Stimulated activated CD4-positive, alpha-beta T cell treated with anti-CD3 and anti-CD28 coated beads, Interleukin-1b, Interleukin-23, amount 100 ng/mL, for 24 hours (primary cell): ENCODE results near the gene PSMB7.

ENCODE experiments used
- DNase-seq, 4 experiments: peaks; one replicate each; pipeline ENCODE4 v3.0.0-alpha.2; 2020; ENCODE audit warnings: low read depth in 4 of 4, low spot score in 1 of 4

Gene PSMB7

DNA sequence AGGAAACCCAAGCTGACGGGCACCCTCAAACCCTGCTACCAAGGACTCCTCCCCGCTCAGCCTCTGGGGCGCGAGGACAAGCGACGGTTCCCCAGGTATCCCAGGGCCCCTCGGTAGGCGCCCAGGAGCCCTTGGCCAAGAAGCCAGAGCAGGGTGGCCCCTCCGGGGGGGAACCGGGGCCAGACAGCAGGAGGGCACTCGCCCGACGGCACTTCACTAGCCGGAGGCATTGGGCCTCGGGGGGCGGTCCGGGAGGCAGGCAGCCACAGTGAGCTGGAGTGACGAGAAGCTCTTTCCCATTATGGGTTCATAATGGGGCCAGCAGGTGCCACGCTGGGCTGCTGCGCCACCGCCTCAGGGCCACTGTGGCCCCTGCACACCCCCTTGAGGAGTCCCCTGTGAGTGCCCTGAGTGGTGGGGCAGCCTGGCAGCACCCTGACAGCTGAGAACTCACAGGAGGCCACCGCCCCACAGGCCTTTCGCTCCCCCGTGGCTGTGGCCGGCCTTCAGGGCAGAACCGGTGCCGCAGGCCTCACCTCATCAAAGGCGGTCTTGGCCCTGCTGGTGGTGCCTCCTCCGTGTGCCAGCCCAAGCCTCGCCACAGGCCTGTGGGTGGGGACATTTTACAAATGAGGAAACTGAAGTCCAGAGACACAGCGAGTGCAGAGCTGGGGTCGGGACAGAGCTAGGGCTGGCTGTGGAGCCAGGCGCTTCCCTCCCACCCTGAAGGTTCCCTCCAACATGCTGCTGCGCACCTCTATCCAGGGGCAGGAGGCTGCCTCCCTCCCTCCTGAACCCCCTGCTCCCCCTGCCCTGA is 68.7 kb downstream of the PSMB7 start:
- DNase-seq: no peak

DNA sequence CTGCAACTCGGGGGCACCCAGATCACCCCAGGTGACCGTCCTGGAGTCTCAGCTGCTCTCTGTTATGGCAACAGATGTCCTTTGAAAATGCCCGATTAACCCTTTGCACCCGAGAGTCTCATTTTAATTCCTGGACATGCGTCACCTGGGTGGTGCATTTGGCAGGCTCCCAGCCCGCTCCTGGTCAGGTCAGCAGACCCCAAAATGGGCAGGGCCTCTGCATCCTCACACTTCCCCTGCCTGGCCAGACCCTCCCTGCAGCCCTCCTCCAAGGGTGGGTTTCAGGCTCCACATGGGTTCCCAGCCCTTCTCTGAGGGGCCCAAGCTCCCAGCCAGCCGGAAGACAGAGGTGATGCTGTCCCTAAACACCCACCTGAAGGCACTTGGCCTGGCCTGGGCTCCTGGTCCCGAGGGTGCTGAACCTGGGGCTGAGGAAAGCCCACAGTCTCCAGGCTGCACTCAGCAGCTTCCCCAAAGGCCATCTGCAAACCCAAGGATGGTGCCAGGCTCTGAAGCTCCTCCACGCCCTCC is 69.4 kb downstream of the PSMB7 start:
- no peak for DNase-seq

DNA sequence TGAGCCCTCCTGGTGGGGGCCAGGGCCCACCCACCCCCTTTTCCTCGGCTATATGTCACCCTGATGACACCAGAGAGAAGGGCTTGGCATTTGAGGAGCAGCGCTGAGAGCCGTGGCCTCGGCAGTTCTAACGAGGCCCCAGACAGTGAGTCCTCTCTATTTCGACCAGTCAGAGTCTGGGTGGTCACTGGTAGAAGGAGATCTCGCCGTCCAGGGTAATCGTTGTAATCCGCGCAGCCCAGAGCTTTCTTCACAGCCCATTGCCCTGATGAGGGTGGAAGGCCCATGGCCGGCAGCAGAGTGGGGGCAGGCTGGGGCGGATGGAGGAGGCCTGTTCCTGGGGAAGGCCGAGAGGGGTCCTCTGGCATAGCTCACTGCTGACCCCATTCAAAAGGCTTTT is 70.2 kb downstream of the PSMB7 start:
- DNase-seq: no peak

DNA sequence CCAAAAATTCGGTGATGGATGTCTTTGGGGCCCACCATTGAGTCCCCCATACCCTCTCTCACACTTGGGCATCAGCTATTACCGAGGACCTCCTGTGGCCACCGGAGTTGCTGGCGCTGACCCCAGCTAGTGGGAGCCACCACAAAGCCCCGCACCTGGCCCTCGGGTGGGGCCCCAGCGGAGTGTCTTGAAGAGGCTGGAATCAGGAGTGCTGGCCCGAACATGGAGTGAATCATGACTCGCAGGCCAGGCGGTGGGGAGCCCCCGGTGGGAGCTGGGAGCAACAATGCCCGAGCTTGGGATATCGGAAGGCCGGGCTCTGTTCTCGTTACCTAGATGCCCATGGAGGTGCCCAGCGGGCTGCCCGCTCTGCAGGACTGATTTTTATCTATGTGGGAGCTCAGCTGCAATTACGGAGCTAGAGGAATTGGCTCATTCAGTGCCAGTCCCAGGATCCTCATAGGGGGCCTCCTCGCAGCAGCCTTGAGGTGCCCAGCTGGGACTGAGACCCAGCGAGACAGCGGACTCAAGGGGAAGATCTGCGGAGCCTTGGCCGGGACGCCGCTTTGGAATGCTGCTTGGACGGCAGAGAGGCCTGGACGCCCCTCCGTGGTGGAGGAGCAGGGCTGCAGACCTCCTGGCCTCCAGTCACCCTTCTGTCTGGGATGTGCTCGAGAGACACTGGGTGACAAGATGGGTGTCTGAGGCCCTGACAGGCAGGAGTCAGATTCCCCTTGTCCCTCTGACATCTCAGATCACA is 70.8 kb downstream of the PSMB7 start:
- no peak for DNase-seq

DNA sequence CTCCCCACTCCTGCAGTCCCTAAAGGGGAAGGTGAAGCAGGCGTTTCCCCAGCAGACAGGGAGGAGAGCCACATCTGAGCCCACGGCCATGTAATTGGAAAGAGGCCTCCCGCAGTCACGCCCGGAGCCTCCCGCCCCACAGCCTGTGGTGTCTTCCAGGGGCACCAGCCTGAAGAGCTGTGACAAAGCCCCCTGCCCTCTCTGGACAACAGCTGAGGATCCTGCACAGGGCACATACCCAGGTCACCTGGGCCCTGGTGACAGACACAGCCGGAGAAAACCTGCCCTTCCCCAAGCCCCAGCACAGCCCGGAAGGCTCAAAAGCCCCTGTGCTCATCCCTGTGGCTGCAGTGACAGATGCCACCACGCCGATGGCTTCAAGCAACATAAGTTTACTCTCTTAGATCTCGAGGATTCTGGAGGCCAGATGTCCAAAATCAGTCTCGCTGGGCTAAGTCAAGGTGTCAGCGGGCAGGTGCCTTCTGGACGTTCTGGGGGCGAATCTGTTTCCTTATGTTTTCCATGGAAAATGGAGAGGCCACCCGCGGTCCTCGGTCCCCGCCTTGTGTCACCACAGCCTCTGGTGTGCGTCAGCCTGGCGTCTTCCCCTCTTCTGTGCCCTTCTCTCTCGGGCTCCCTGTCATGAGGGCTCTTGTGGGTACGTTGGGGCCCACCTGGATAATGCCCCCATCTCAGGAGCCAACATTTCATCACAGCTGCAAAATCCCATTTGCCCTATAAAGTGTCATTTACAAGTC is 71.5 kb downstream of the PSMB7 start:
- no peak for DNase-seq

DNA sequence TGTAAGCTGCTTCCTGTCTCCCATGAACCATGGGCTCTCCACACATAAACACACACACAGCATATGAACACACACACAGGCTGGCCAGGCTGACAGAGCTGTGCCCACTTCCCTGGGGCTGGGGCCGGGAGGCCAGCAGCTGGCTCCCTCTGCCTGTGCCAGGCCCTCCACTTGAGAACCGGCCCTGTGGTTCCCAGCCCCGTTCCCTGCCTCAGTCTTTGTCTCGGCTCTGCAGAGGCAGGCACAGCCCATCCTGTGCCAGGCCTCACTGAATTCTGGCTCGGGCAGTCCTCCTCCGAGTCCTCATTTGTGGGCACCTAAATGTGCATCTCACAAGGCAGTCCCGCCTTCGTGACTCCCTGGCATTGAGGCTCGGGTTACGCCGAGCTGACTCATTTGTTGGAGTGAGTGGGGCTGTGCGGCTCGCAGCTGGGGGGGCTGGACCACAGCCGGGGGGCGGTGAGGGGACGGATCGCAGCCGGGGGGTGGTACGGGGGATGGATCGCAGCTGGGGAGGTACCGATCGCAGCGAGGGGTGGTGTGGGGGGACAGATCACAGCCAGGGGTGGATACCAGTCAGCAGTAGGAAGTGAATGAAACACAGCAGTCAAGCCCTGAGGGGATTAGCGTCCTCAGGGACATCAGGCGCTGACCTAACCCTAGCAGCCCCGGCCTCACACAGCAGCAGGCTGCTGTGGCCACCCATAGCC is 72.3 kb downstream of the PSMB7 start:
- DNase-seq: no peak

DNA sequence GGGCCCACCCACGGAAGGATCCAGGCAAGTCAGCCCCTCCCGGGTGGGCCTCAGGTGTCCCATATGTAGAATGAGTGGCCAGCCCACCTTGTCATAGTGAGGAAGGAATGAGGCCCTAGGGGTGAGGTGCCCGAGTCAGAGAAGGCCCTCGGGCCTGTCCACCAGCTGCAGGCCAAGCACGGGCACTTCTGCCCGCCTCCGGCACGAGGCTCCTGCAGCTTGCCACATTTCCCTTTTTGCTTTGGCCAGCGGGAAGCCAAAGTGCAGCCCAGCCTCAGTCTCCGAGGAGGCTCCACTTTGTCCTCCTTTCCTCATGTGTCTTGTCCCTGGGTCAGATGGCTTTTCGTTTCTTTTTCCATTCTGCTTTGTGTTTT is 72.9 kb downstream of the PSMB7 start:
- no peak for DNase-seq

DNA sequence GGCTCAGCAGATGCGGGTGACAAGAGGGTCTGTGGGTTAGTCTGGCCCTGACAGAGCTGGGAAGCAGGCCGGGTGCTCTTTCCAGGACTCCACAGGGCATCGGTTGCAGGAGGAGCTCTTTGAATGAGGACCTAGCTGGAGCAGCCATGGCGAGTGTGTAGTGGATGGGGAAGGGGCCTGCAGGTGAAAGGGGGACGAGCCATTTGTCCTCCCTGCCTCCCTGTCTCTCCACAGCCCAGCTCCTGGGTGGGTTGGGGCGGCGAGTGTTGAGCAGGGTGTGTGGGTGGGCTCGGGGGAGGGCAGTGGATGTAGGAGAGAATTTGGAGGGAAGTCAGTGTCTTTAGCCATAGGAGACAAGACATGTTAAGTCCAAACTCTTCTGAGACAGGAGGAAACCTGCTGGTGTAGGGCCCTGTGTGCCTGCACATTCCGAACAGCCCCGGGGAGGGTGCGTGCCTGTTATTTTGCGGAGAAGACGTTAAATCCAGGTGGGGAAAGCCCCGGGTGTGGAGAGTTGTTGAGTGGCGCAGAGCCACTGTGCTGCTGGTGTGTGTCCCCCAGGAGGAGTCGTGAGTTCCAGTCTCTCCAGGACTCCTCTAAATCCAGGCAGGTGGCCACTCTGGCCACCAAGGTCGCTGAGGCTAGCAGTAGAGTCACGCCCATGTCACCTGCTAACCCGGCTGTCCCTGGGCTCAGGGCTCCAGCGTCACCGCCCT is 73.6 kb downstream of the PSMB7 start:
- no peak for DNase-seq

DNA sequence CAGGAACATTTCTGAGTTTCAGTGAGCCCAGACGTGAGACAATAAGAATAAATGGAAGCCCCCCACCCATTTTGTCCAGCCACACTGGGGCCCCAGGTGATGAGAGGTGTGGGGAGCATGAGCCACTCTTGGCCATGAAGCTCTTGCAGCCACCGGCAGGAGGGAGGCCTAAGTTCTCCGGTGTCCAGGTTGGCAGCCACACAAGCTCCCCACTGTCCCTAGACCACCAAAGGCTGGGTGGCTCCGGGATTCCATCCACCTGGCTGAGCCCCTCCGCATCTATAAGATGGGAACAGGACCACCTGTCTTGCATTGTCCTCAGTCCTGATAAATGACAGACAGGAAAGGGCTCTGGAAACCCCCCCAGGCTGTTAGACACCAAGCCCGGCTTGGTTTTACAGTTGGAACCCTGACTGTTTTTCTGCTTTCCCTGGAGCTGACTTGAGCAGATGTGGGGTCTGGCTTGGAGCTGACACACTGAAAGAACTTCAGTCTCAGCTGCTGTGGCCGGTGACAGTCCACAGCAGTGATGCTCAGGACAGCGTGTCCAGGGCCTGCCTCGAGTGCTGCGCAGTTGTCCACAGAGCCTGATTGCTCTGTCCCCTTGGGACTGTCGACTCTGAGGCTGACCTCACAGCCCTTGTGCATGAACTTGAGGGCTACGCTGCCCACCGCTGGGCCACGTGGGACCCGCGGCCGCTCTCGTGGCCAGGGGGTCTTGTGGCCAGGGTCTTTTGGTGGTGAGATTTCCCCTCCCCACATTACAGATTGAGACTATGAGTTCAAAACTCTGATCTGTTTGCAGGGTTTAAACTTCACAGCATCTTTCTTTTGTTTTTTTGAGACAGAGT is 74.8 kb downstream of the PSMB7 start:
- DNase-seq: no peak

DNA sequence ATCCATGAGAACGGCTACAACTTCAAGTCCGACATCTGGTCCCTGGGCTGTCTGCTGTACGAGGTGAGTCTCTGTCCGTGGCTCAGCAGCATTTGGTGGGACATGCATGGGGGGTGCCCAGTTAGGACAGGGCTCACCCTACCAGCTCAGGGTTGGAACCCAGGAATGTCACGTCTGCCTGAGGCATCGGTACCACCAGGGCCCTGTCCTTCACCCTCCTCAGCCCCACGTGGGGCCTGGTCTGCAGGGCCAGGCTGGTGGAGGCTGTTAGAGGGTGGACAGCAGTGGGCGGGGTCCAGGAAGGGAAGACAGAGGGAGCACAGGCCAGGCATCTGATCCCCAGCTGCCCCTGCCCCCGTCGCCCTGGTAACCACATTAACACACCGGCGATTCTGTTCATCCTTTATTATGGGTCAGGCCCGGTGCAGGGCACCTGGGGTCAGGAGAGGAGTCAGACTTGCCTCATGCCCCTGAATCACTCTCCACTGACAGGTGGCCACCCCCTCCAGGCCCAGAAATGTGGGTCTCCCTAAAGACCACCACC is 75.6 kb downstream of the PSMB7 start:
- DNase-seq: no peak

DNA sequence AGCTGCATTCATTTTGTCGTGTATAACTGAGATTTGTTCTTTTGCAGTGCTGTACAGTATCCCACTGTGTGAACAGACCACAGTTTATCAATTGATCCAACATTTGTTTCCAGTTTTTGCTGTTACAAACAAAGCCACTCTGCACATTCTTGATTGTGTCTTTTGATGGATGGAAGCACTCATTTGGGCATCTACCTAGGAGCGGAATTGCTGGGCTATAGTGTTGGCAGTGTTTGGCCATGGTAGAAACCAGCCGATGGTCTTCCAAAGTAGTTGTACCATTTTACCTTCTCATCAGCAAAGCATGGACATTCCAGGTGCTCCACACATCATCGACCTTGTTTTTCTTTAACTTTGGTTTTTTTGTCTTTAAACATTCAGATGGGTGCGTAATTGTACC is 77.7 kb downstream of the PSMB7 start:
- DNase-seq: no peak

DNA sequence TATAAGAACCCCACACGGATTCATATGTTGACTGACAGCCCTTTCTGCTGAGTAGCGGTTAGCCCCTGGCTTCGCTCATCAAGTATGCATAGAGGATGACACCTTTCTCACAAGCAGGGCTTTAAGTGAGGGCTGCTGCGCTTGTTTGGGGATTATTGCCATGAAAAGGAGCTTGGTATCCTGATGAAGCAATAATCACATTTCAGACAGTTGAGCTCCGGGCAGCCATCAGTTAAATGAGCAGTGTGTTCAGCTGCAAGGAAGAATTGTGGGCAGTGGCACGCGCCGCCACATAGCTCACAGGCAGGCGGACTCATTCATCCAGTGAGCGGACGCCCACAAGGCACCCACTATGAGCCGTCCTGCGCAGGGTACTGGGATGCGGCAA is 79.9 kb downstream of the PSMB7 start:
- DNase-seq: no peak

DNA sequence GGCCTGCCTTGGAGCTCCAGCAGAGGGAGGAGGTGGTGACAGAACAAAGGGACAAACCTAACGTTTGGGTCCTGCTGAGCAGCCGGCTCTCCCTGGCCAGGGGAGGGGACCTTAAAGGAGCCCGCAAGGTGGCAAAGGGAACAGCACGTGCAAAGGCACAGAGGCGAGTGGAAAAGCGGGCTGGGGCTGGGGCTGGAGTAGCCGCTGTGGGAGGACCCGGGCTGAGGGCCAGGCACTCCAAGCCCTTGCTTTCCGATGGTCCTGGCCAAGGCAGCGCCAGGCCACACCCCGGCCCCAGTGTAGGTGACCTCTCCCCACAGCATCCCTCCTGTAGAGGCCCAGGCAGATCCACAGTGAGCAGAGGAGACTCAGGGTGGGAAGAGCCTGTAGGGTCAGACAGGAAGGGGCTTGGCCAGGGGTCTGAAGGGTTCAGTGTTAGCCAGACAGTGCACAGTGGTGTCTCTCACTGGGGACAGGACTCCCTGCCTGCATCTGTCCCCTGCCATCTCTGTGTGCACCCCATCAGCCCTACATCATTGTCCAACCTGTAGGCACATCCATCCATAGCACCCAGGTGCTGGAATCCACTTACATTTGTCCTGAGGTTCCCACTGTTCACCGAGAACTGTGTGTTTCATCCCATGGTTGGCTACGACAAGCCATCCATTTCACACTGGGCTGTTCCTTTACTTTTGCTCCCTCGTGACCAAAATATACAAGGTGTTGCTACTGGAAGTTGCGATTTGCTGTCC is 80.5 kb downstream of the PSMB7 start:
- no peak for DNase-seq

DNA sequence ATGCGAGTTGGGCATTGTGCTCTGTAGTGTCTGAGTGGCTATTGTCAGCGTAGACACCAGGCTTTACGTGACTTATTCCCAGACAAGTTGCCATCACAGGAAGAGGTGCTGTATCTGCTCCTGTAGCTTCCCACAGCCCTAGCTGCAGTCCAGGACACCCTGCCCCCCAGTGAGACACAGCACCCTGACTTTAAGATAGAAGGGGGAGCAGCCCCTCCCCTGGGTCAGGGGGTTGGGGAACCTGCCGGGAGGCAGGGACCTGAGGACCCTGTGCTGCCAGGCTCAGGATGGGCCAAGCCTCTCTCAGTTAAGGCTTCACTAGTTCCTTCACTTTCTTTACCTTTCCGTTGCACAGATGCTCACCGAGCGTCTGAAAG is 82.1 kb downstream of the PSMB7 start:
- DNase-seq: no peak

DNA sequence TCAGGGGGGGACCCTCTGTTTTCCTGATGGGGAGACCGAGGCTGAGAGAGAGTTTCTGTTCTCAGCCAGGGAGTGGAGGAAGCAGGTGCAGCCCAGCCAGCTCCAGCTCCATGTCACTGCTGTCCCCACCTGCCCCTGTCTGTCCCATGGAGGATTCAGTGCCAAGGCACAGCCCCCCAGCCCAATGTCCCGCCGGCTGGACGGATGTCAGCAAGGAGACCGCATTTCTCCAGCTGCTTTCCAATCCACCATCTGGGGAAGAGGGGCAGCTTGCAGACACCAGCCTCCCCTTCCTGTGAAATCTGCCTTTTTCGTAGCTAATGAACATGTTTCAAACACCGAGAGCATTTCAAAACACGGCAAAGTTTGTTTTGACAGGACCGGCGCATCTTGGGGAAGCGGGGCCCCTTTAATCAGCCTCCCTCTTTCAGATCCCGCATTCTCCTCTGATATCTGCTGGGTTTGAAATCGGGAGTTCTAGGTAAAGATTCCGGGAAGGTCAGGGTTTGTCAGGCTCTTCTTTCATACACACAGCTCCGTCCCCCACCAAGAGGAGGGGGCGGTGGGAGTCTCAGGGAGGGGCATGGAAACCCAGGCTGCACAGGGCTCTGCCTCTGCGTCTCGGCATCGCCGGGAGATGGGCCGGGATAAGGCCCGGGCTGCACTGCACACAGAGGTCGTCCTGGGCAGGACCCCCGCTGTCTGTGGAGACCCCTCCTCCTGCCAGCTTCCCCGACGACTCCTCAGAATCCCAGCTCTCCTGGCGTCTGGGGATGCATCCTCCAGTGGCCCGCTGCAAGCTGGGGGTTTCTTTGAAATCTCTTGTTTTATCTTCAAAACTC is 82.7 kb downstream of the PSMB7 start:
- DNase-seq: no peak

DNA sequence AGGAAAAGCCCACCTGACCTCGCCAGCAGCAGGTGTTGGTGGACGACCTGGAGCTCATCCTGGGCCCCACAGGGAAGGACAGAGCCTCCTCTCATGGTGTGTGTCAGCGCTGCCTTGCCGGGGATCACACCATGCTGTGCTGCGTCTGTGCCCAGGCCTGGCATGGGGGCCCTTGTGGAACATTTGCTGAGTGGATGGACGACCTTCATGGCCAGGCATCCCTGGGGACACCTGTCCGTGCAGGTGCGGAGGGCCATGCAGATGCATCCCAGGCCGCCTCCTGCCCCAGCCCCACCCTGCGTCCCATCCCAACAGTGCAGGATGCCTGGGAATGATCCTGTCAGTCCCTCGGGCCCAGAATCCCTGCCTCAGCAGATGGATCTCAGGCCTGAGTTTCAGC is 83.7 kb downstream of the PSMB7 start:
- no peak for DNase-seq

DNA sequence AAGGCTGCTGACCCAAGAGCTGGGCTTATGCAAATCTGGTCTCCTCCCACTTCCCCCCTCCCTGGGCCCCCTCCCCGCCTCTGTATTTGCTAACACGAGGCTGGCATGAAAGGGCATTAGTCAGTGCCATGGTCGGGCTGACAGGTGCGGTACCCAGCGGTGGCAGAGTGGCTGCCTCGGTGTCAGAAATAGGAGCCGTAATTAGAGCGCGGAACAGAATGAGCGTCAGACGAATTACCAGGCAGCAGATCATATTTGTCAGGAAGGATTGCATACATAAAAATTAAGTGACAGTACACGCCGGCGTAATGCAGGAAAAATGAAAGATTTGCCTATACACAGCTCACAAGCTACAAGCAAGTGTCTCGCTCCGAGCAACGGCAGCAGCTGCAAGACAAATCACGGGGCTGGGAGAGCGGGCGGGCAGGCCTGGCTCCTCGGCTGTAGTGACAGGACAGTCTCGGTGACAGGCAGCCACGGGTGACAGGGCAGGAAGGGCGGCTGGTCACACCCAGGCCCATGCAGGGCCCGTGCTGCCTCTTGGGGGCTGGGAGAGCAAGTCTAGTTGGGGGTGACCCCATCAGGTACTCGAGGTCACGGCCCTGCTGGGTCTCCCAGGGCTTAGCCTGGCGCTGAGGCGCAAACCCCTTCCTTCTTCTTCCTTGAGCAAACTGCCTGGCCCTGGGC is 85.1 kb downstream of the PSMB7 start:
- DNase-seq: no peak
